Liver (tissue), 3 donors: ENCODE data around the gene FGF14.

Source experiments
- ATF3 ChIP-seq: IDR thresholded peaks from 2 replicates; pipeline ENCODE4 v1.6.1; 2016; ENCODE audit warnings: antibody characterized with exemption
- CTCF ChIP-seq: fragments of 150-350 bp; IDR thresholded peaks from 2 replicates; pipeline ENCODE4 v1.5.1; 2017; ENCODE audit warnings: improper control_type of control experiment, low read depth, low read length; ENCODE audit not compliant: missing input control
- FOXA1 ChIP-seq: IDR thresholded peaks from 2 replicates; pipeline ENCODE4 v1.6.1; 2016; ENCODE audit warnings: antibody characterized with exemption
- REST ChIP-seq: IDR thresholded peaks from 2 replicates; pipeline ENCODE4 v1.6.1; 2016; ENCODE audit warnings: antibody characterized with exemption, mild to moderate bottlenecking
- SP1 ChIP-seq: IDR thresholded peaks from 2 replicates; pipeline ENCODE4 v1.6.1; 2018; ENCODE audit warnings: antibody characterized with exemption, mild to moderate bottlenecking
- ZBTB33 ChIP-seq: IDR thresholded peaks from 2 replicates; pipeline ENCODE4 v1.6.1; 2016; ENCODE audit warnings: antibody characterized with exemption
- donor health status: healthy.
- donor health status: healthy.

- TF ChIP-seq CTCF (no peak), SP1 (no peak), ATF3 (no peak), FOXA1 (no peak), REST (no peak), ZBTB33 (no peak)
Measured at GRCh38 chr13:102273111-102273510, 128.7 kb downstream of the FGF14 start.
